Esophagus mucosa (tissue), 1 donor: ENCODE data around the gene GET3. TPM values are rescaled to one million over a fixed set of nuclear protein-coding genes. Genes with fewer than 3 reads are reported as not detected.
"Not testable (repeated sequence)": the region's sequence is repeated elsewhere in the genome, so short reads cannot be mapped to it uniquely, and the experiment has no call there.

Experiments used
- ATAC-seq: fragments of 200-7000 bp; cut with Tn5 transposase; one replicate; pipeline ENCODE4 v1.9.1; 2020
- total RNA-seq: library from RNA; stranded (reverse); gene quantifications from one replicate; pipeline ENCODE4 v1.2.4, GENCODE V29; 2023
- donor health status: DM: yes; HTN: yes; CAD: no.

The GET3 gene
- 60.9 TPM for total RNA-seq

- ATAC-seq: peak; percentile 89
Observed at GRCh38 chr19:12736995-12737834, at the start of gene GET3. GET3 (plus strand) TSS chr19:12737497; CDS start chr19:12737506, 9 bp downstream.

DNA sequence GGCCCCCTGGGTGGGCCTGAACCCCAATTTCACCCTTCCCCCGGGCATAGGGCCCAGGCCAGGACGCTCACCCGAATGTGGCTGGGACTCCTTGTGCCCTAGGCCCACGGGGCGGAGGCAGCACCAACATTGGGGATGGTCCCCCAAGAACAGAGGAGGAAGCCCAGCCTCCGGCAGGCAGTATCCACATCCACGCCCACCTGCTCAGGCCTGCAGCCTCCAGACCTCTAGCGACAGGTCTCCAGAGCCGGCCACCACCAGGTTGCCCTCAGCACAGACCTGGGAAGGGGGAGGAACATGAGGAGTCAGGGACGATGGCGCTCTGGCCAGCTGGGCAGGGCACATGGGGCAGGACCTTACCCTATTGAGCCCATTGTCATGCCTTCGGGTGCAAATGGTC is 48.3 kb upstream of the GET3 start:
- ATAC-seq: no peak

DNA sequence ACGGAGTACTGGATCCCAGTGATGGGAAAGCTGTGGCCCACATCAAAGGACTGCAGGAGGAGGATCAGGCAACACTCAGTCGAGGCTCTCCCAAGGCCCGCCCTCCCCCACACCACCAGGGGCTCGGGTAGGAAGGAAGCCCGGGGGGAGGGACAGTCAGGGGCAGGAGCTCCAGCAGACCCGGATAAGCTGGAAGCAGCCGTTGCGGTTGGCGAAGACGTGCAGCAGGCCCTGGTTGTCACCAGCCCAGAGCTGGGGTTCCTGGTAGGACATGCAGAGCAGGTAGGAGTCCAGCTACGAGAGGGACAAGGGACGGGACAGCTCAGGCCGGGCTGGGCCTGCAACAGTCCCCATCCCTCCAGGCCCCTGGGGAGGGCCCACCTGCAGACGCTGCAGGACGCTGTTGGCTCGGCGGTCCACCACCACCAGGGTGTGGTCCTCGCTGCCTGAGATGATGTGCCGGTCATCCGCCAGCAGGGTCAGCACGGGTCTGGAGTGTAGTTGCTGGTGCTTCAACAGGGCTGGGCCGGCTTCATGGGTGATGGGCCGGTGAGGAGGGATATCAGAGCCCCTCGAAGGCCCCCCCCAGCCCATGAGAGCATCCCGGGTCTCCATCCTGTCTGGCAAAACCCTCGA is 47.6 kb upstream of the GET3 start:
- ATAC-seq: peak; percentile 5

- ATAC-seq: no peak
Observed at GRCh38 chr19:12692960-12693359, 44.3 kb upstream of the GET3 start.

- no peak for ATAC-seq
Observed at GRCh38 chr19:12694641-12695040, 42.7 kb upstream of the GET3 start.

GRCh38 chr19:12695096-12695495 is 42.2 kb upstream of the GET3 start:
- no peak for ATAC-seq

DNA sequence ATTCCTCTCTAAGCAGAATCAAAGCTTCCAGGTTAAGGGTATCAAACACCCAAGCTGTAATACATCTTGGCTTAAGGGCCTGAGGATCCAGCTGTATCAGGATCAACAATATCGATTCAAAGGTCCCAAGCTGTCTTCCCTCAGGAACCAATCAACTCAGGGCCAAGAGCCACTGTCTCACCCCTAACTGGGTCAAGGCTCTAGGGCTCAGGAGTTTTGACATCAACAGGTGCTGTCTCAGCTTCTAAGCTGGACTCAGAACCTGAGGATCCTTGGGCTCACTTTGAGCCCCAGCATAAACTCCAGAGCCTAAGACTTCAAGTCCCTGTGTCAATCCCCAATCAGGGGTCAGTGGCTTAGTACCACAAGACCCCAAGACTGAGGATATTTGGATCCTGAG is 41.8 kb upstream of the GET3 start:
- ATAC-seq: no peak

GRCh38 chr19:12695997-12696365 is 41.3 kb upstream of the GET3 start:
- ATAC-seq: peak; percentile 48

GRCh38 chr19:12696366-12697335 is 40.6 kb upstream of the GET3 start, which contains the start of gene FBXW9:
FBXW9 (minus strand) TSS chr19:12696631; CDS start chr19:12696581, 50 bp downstream.
- ATAC-seq: peak; percentile 83

GRCh38 chr19:12697425-12697824 is 39.9 kb upstream of the GET3 start:
- not testable (repeated sequence) for ATAC-seq

GRCh38 chr19:12698138-12698537 is 39.2 kb upstream of the GET3 start:
- no peak for ATAC-seq

DNA sequence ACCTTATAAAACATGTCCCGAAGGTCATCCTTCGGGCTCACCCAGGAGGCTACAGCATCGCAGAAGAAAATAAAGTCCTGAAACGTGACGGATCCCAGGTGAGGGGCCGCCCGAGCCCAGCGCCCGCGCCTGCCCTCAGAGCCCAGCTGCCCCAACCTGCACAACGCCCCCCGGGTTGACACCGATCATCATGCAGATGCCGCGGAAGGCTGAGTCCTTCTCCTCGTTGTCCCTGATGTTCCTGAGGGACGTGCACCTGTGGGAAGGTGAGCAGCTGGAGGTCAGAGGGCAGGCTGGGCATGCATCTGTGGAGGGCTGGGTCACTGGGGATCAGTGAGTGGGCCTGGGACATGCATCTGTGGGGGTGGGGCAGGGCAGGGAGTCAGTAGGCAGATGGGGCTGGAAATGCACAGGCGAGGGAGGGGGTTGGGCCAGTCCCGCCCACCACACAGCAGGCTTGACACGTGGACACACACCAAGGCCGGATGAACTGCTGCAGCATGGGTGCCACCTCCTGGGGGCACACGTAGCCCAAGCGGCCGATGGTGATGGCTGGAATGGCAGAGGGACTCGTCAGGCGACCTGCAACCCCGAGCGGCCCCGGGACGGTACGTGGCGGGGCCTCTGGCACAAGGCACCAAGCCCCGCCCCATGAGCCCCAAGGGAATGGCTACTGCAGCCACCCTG is 35.6 kb upstream of the GET3 start:
- no peak for ATAC-seq

GRCh38 chr19:12703046-12703445 is 34.3 kb upstream of the GET3 start:
- no peak for ATAC-seq

- ATAC-seq: no peak
Observed at GRCh38 chr19:12705169-12705568, 32.1 kb upstream of the GET3 start.

GRCh38 chr19:12705654-12706331 is 31.5 kb upstream of the GET3 start:
- peak; percentile 3 for ATAC-seq

GRCh38 chr19:12706332-12706718 is 31.0 kb upstream of the GET3 start:
- peak; percentile 6 for ATAC-seq

DNA sequence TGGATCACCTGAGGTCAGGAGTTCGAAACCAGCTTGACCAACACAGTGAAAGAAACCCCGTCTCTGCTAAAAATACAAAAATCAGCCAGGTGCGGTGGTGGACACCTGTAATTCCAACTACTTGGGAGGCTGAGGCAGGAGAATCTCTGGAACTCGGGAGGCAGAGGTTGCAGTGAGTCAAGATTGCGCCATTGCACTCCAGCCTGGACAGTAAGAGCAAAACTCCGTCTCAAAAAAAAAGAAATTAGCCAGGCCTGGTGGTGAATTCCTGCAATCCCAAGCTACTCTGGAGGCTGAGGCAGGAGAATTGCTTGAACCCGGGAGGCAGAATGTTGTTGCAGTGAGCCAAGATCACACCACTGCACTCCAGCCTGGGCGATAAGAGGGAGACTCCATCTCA is 28.7 kb upstream of the GET3 start:
- ATAC-seq: no peak

DNA sequence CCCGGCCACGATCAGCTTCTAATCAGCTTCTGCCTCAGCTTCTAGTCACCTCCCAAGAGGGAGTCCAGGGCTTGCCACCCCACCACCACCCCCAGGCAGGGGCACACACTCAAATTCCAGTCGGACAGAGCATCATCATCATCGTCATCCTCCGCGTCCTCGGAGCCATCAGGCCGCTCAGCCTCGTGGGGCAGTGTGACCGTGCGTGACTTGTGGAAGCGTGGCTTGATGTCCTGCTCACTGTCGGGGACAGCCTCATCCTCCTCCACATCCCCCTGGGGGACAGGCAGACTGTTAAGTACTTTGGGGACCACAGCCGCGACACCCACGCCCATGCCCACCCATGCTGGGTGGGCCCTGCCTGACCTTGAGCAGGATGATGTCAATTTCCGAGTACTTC is 26.1 kb upstream of the GET3 start:
- no peak for ATAC-seq

DNA sequence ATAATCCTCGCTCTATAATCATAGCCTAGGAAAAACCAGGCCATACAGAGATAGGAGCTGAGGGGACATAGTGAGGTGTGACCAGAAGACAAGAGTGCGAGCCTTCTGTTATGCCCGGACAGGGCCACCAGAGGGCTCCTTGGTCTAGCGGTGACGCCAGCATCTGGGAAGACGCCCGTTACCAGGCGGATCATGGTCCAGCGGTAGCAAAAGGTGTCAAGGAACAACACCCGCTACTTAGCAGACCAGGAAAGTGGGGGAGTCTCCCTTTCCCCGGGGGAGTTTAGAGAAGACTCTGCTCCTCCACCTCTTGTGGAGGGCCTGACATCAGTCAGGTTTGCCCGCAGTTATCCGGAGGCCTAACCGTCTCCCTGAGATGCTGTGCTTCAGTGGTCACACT is 25.2 kb upstream of the GET3 start:
- ATAC-seq: not testable (repeated sequence)

GRCh38 chr19:12713304-12713703 is 24.0 kb upstream of the GET3 start:
- not testable (repeated sequence) for ATAC-seq

DNA sequence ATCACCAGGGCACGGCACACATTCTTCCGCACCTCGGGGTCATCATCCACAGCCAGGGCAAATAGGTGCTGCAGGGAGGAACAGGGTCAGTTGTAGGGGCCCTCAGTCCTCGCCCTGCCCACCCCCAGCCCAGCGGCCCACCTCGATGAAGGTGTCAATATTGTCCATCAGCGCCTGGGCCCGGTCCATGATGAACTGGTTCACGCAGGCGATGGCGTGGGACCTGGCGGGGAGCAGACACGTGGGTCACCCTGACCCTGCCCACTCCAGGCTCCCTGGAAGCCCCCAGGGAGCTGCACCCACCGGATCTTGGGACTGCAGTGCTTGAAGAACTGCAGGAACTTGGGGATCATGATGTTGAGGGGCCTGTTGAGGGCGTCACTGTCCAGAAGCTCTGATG is 22.2 kb upstream of the GET3 start:
- no peak for ATAC-seq

DNA sequence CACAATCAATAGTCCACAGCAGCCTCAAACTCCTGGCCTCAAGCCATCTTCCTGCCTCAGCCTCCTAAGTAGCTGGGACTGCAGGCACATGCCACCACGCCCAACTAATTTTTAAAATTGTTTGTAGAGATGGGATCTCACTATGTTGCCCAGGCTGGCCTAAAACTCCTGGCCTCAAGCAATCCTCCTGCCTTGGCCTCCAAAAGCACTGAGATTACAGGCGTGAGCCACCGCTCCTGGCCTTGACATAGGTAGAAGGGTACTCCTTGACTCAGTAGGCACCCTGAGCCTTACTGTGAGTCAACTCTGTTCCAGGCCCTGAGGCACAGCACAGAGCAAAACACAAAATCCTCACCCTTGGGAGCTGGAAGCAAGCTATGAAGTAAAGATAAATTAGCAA is 21.4 kb upstream of the GET3 start:
- no peak for ATAC-seq
